H1 (cell line): Measurements from ENCODE around the gene WDR89. TPM values are rescaled to one million over a fixed set of nuclear protein-coding genes. Genes with fewer than 3 reads are reported as not detected.

Experiments
- CTCF ChIA-PET: fragments of 300-600 bp; sonication (Branson Sonifier 250); formaldehyde crosslinking; loops from one replicate; lab custom pipeline; 2021; ENCODE audit not compliant: partially characterized antibody; lab: Charles Lee
- POLR2A ChIA-PET: fragments of 300-600 bp; sonication (Branson Sonifier 250); formaldehyde crosslinking; loops from one replicate; lab custom pipeline; 2021; ENCODE audit warnings: inconsistent platforms; ENCODE audit not compliant: partially characterized antibody; lab: Charles Lee
- DNase-seq, 2 experiments: peaks; one replicate each; pipeline versions ENCODE4 v3.0.0 to v3.0.0-alpha.2; 2010 to 2022; ENCODE audit warnings: low spot score in 2 of 2, low read depth in 1 of 2, mixed read lengths in 1 of 2
- FAIRE-seq: peaks from 2 replicates; lab custom pipeline; 2011; peaks lifted over from hg19 to GRCh38; lab: Jason Lieb, UNC
- H2AFZ ChIP-seq: 2 replicates; pipeline ENCODE4 v1.8.1; 2012; ENCODE audit warnings: low read length, inconsistent platforms
- H2AK5ac ChIP-seq: 2 replicates; pipeline ENCODE4 v1.6.1; 2013; ENCODE audit warnings: low read depth, low read length
- H2BK120ac ChIP-seq: replicated peaks from 2 replicates; pipeline ENCODE3; 2013; ENCODE audit warnings: low read depth, low read length, inconsistent platforms
- H2BK12ac ChIP-seq: 2 replicates; pipeline ENCODE4 v1.6.1; 2013; ENCODE audit warnings: low read depth, low read length
- H2BK15ac ChIP-seq: 2 replicates; pipeline ENCODE4 v1.6.1; 2013; ENCODE audit warnings: low read length
- H2BK20ac ChIP-seq: 2 replicates; pipeline ENCODE4 v1.6.1; 2013; ENCODE audit warnings: low read length
- H2BK5ac ChIP-seq: 2 replicates; pipeline ENCODE4 v1.6.1; 2013; ENCODE audit warnings: low read depth, low read length
- H3K14ac ChIP-seq: 2 replicates; pipeline ENCODE4 v1.6.1; 2013; ENCODE audit warnings: inconsistent platforms; ENCODE audit not compliant: insufficient read length
- H3K18ac ChIP-seq: 2 replicates; pipeline ENCODE4 v1.6.1; 2013; ENCODE audit warnings: low read length; ENCODE audit errors: extremely low read depth
- H3K23ac ChIP-seq: 2 replicates; pipeline ENCODE4 v1.6.1; 2013; ENCODE audit warnings: inconsistent platforms; ENCODE audit not compliant: insufficient read length
- H3K23me2 ChIP-seq: 2 replicates; pipeline ENCODE4 v1.6.1; 2013; ENCODE audit warnings: low read depth, low read length
- H3K27ac ChIP-seq: 2 replicates; pipeline ENCODE4 v1.6.1; 2011; ENCODE audit warnings: low read depth, low read length, inconsistent platforms
- H3K27me3 ChIP-seq, 4 experiments: replicated peaks in 1 of 4; 1 replicate in 1 of 4; 2 replicates in 3 of 4; pipeline versions ENCODE4 v1.6.1 to v1.8.1; 2011 to 2013; ENCODE audit warnings: low read length in 3 of 4, mild to moderate bottlenecking in 3 of 4, inconsistent platforms in 2 of 4, mixed read lengths in 2 of 4, moderate library complexity in 1 of 4; ENCODE audit not compliant: control insufficient read depth in 3 of 4, insufficient read depth in 3 of 4; ENCODE audit errors: extremely low read depth in 1 of 4
- H3K36me3 ChIP-seq, 4 experiments: 2 replicates each; pipeline versions ENCODE4 v1.6.1 to v1.8.1; 2011 to 2013; ENCODE audit warnings: mild to moderate bottlenecking in 4 of 4, low read length in 3 of 4, moderate library complexity in 2 of 4, control low read depth in 1 of 4, inconsistent platforms in 1 of 4; ENCODE audit not compliant: insufficient read depth in 4 of 4, control insufficient read depth in 2 of 4
- H3K4ac ChIP-seq: replicated peaks from 2 replicates; pipeline ENCODE3; 2013; ENCODE audit warnings: low read length, low read depth, mixed read lengths, inconsistent platforms; ENCODE audit not compliant: insufficient read length
- H3K4me1 ChIP-seq, 4 experiments: replicated peaks in 1 of 4; 1 replicate in 1 of 4; 2 replicates in 3 of 4; pipeline versions ENCODE4 v1.6.1 to v1.8.1; 2011 to 2013; ENCODE audit warnings: low read length in 3 of 4, inconsistent platforms in 2 of 4, mixed read lengths in 1 of 4; ENCODE audit not compliant: insufficient read depth in 4 of 4, control insufficient read depth in 3 of 4
- H3K4me2 ChIP-seq, 2 experiments: 2 replicates each; pipeline versions ENCODE4 v1.6.1 to v1.8.1; 2011 to 2013; ENCODE audit warnings: low read depth in 2 of 2, low read length in 2 of 2, control low read depth in 1 of 2, inconsistent platforms in 1 of 2, mild to moderate bottlenecking in 1 of 2; ENCODE audit not compliant: insufficient read depth in 1 of 2
- H3K4me3 ChIP-seq, 4 experiments: fragments of 200-600, 300-600 bp in 1 of 4; sonication (generic), shearing (Covaris generic), sonication (Bioruptor Twin) in 1 of 4; 2 replicates each; pipeline versions ENCODE4 v1.5.1 to v1.8.1; 2011 to 2016; ENCODE audit warnings: low read length in 4 of 4, low read depth in 3 of 4, control low read depth in 2 of 4, inconsistent platforms in 2 of 4, mild to moderate bottlenecking in 2 of 4, mixed read lengths in 1 of 4, moderate library complexity in 1 of 4; ENCODE audit not compliant: insufficient read depth in 2 of 4; ENCODE audit errors: extremely low read depth in 1 of 4
- H3K56ac ChIP-seq: replicated peaks from 2 replicates; pipeline ENCODE3; 2013; ENCODE audit warnings: low read depth, mild to moderate bottlenecking, mixed read lengths, low read length, inconsistent platforms; ENCODE audit not compliant: insufficient read length
- H3K79me1 ChIP-seq: 2 replicates; pipeline ENCODE4 v1.6.1; 2013; ENCODE audit warnings: low read depth, low read length, control low read depth
- H3K79me2 ChIP-seq, 2 experiments: 2 replicates each; pipeline versions ENCODE4 v1.6.1 to v1.8.1; 2012 to 2013; ENCODE audit warnings: low read length in 2 of 2, mild to moderate bottlenecking in 2 of 2, inconsistent platforms in 1 of 2; ENCODE audit not compliant: insufficient read depth in 2 of 2, control insufficient read depth in 1 of 2
- H3K9ac ChIP-seq, 4 experiments: replicated peaks in 1 of 4; 1 replicate in 1 of 4; 2 replicates in 3 of 4; pipeline versions ENCODE4 v1.6.1 to v1.8.1; 2011 to 2013; ENCODE audit warnings: low read depth in 3 of 4, low read length in 3 of 4, control low read depth in 2 of 4, mild to moderate bottlenecking in 2 of 4, moderate library complexity in 2 of 4, inconsistent platforms in 1 of 4; ENCODE audit errors: extremely low read depth in 1 of 4
- H3K9me3 ChIP-seq, 2 experiments: 2 replicates each; pipeline versions ENCODE4 v1.6.1 to v1.8.1; 2012 to 2013; ENCODE audit warnings: mild to moderate bottlenecking in 2 of 2, moderate library complexity in 2 of 2, control low read depth in 1 of 2, inconsistent platforms in 1 of 2, low read depth in 1 of 2, low read length in 1 of 2, mixed read lengths in 1 of 2; ENCODE audit not compliant: insufficient read depth in 2 of 2
- H4K20me1 ChIP-seq, 2 experiments: replicated peaks in 1 of 2; 2 replicates each; pipeline versions ENCODE3 to v1.8.1; 2011 to 2013; ENCODE audit warnings: inconsistent platforms in 2 of 2, low read length in 2 of 2, mild to moderate bottlenecking in 1 of 2; ENCODE audit not compliant: insufficient read depth in 2 of 2, control insufficient read depth in 1 of 2
- H4K5ac ChIP-seq: 2 replicates; pipeline ENCODE4 v1.6.1; 2013; ENCODE audit warnings: low read length, low read depth, mixed read lengths, inconsistent platforms; ENCODE audit not compliant: insufficient read length
- H4K8ac ChIP-seq: 2 replicates; pipeline ENCODE4 v1.8.0; 2013; ENCODE audit warnings: mild to moderate bottlenecking, moderate library complexity, low read length, inconsistent platforms; ENCODE audit not compliant: insufficient read depth; ENCODE audit errors: extremely low read depth
- H4K91ac ChIP-seq: replicated peaks from 2 replicates; pipeline ENCODE3; 2013; ENCODE audit warnings: low read length, mixed read lengths, inconsistent platforms; ENCODE audit not compliant: insufficient read length
- CHD2 ChIP-seq: IDR thresholded peaks from 2 replicates; pipeline ENCODE4 v1.6.1; 2012; ENCODE audit warnings: low read length, improper control_type of control experiment
- SUZ12 ChIP-seq: fragments of 200-600 bp; sonication (generic); IDR thresholded peaks from 2 replicates; pipeline ENCODE4 v1.6.1; 2012; ENCODE audit warnings: mild to moderate bottlenecking, inconsistent platforms, low read length, moderate library complexity, mixed read lengths
- TAF1 ChIP-seq: IDR thresholded peaks from 2 replicates; pipeline ENCODE4 v1.6.1; 2011; ENCODE audit warnings: mild to moderate bottlenecking, low read depth, low read length
- WGBS, 2 experiments: shearing (Covaris generic) in 1 of 2; methylation state at CpG; one replicate each; pipeline versions ENCODE4 v1.1.6 to v1.1.7; 2013 to 2015; ENCODE audit warnings: low lambda C conversion rate in 2 of 2, mixed read lengths in 2 of 2, inconsistent platforms in 1 of 2, low coverage in 1 of 2, missing lambda C conversion rate in 1 of 2; ENCODE audit not compliant: insufficient replicate concordance in 2 of 2, insufficient coverage in 1 of 2, insufficient read length in 1 of 2; ENCODE audit errors: extremely low coverage in 1 of 2, missing lambda C conversion rate in 1 of 2; 5-methylcytosine and 5-hydroxymethylcytosine counted together
- polyA plus RNA-seq, 7 experiments: library from polyadenylated mRNA; depleted of rRNA in 3 of 7; stranded (reverse) in 5 of 7; unstranded in 2 of 7; fragments of >200 nt in 5 of 7; fragments of 200-250 nt in 2 of 7; gene quantifications; 1 replicate in 5 of 7; 2 replicates in 1 of 7; 4 replicates in 1 of 7; pipeline versions ENCODE4 v1.2.1 to v1.2.3, GENCODE V29; 2011 to 2013; ENCODE audit warnings: missing spikeins in 2 of 7, mixed read lengths in 2 of 7
- total RNA-seq: library from RNA; stranded (reverse); fragmentation: NEBNext Ultra II Directional; extraction: Animal tissue kit (Norgen Biotek cat#: 25700); gene quantifications from 2 replicates; pipeline ENCODE4 v1.2.1, GENCODE V29; 2021

The WDR89 gene
- total and polyA plus RNA-seq, 2 of the 8 experiments (the other 6 are each of a cell fraction or from before 2014, with no cell fraction given), result 8.3 to 32.9 TPM

GRCh38 chr14:63638493-63638892 lies 3.2 kb downstream of the WDR89 start:
- Histone ChIP-seq H3K79me1 (0 out of 2 replicates have a peak, but pooled peaks cover 2% of the 10 kb centered on the region), H3K56ac (no peak overlapping the region), H2BK20ac (no peak overlapping the region), H3K9me3 (no peaks in the 10 kb centered on the region; a peak in 1 of 4 replicates), H2AFZ (no peak overlapping the region), H3K79me2 (peaks cover 15 to 67% of the 10 kb centered on the region in 2 experiments), H3K4me3 (no peak overlapping the region), H3K23me2 (no peaks in the 10 kb centered on the region; the same call in 1 of the 2 replicates), H4K20me1 (no peaks in the 10 kb centered on the region), H3K23ac (no peak overlapping the region), H4K5ac (no peak overlapping the region), H3K4me1 (no peaks in the 10 kb centered on the region; a peak in 1 of 7 replicates), H3K14ac (no peak overlapping the region), H3K4ac (no peak overlapping the region), H2BK12ac (no peak overlapping the region), H2BK120ac (no peak overlapping the region), H2BK15ac (no peak overlapping the region), H3K27me3 (no peaks in the 10 kb centered on the region), H3K36me3 (peaks cover 0 to 3% (median 0%) of the 10 kb centered on the region in 4 experiments; a peak in 1 of 8 replicates), H3K18ac (no peak overlapping the region), H3K4me2 (no peak overlapping the region), H3K9ac (no peak overlapping the region), H3K27ac (no peak overlapping the region), H4K8ac (no peak overlapping the region), H2AK5ac (no peak overlapping the region), H2BK5ac (no peak overlapping the region), H4K91ac (no peak overlapping the region)
- FAIRE-seq (no peak), DNase-seq (no peak)
- 90% methylated on average over 1 of the region's 1 CpG; no CpG with 5 or more reads in 1 of the 2 experiments for WGBS, 2 experiments
- CTCF ChIA-PET, result interaction anchor here (0.9 kb wide), 1 partner anchor 26 kb away, joined by 3 read pairs; no protein-coding TSS in a partner anchor
- POLR2A ChIA-PET, result interaction anchor here (1.6 kb wide), 1 partner anchor 24 kb away, joined by 4 read pairs; no protein-coding TSS in a partner anchor
- no peak for TF ChIP-seq CHD2
- no peak for TF ChIP-seq SUZ12
- TF ChIP-seq TAF1, result no peak
